H1 (cell line): Measurements from ENCODE around the gene GNAL.

Source experiments
- SAP30 ChIP-seq: fragments of 300-600 bp; sonication (generic); IDR thresholded peaks from 2 replicates; pipeline ENCODE4 v1.7.1; 2012; ENCODE audit warnings: low read length, moderate library complexity, mild to moderate bottlenecking, inconsistent platforms; ENCODE audit not compliant: insufficient read depth, insufficient replicate concordance
- TF ChIP-seq, protein P1 (sequence below), 3 experiments: IDR thresholded peaks; 1 replicate in 2 of 3; 2 replicates in 1 of 3; pipeline versions ENCODE4 v1.5.1 to v1.6.1; 2011; ENCODE audit warnings: low read length in 3 of 3, mild to moderate bottlenecking in 3 of 3, inconsistent platforms in 2 of 3, low read depth in 1 of 3, moderate library complexity in 1 of 3; ENCODE audit not compliant: insufficient read depth in 1 of 3; ENCODE audit errors: control extremely low read depth in 1 of 3

DNA sequence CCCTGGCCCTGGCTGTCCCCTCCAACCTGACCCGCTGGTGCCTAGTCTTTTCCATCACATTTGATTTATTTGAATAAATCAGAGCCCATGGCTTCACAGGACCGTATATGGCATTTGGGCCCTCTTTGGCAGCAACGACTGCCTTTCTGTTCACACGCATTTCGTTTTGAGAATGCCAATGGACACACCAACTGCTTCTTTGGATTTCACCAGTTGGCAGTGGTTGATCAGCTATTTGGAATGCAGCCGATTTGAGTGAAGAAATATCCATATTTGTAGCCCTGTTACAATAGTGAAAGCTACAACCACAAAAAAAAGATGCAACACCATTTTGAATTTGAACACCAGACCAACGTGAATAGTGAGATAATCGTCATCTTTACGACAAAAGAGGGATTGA, 56.5 kb downstream of the GNAL start:
- TF ChIP-seq, protein P1, sequence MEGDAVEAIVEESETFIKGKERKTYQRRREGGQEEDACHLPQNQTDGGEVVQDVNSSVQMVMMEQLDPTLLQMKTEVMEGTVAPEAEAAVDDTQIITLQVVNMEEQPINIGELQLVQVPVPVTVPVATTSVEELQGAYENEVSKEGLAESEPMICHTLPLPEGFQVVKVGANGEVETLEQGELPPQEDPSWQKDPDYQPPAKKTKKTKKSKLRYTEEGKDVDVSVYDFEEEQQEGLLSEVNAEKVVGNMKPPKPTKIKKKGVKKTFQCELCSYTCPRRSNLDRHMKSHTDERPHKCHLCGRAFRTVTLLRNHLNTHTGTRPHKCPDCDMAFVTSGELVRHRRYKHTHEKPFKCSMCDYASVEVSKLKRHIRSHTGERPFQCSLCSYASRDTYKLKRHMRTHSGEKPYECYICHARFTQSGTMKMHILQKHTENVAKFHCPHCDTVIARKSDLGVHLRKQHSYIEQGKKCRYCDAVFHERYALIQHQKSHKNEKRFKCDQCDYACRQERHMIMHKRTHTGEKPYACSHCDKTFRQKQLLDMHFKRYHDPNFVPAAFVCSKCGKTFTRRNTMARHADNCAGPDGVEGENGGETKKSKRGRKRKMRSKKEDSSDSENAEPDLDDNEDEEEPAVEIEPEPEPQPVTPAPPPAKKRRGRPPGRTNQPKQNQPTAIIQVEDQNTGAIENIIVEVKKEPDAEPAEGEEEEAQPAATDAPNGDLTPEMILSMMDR (IDR thresholded peaks at IDR 0.05; ENCODE audit: control extremely low read depth in 1 of 3, insufficient read depth in 1 of 3, low read depth in 1 of 3, low read length in 3 of 3), result no peak
- TF ChIP-seq SAP30, result no peak
